NT2/D1 (cell line): ENCODE results near the gene FBXL16.

Source experiments
- DNase-seq: peaks from one replicate; pipeline ENCODE4 v3.0.0-alpha.2; 2011; ENCODE audit warnings: low read depth, low spot score
- H3K27me3 ChIP-seq: 2 replicates; pipeline ENCODE4 v1.6.0; 2011; ENCODE audit warnings: mild to moderate bottlenecking; ENCODE audit not compliant: insufficient read length, insufficient read depth
- H3K36me3 ChIP-seq: 2 replicates; pipeline ENCODE4 v1.6.1; 2011; ENCODE audit warnings: mild to moderate bottlenecking, low read length, mixed read lengths; ENCODE audit not compliant: insufficient read depth, insufficient read length
- H3K4me1 ChIP-seq: 2 replicates; pipeline ENCODE4 v1.5.1; 2011; ENCODE audit not compliant: insufficient read depth, insufficient read length
- H3K4me3 ChIP-seq: 2 replicates; pipeline ENCODE4 v1.5.1; 2011; ENCODE audit warnings: low read depth; ENCODE audit not compliant: insufficient read length
- H3K9ac ChIP-seq: 2 replicates; pipeline ENCODE4 v1.6.0; 2011; ENCODE audit warnings: low read depth; ENCODE audit not compliant: insufficient read length
- H3K9me3 ChIP-seq: 2 replicates; pipeline ENCODE4 v1.5.1; 2011; ENCODE audit warnings: mild to moderate bottlenecking, low read length; ENCODE audit not compliant: insufficient read depth
- SUZ12 ChIP-seq: IDR thresholded peaks from 2 replicates; pipeline ENCODE4 v1.6.1; 2011; ENCODE audit not compliant: insufficient read length, insufficient read depth; ENCODE audit errors: extremely low read depth
- YY1 ChIP-seq: IDR thresholded peaks from 2 replicates; pipeline ENCODE4 v1.6.1; 2011; ENCODE audit not compliant: insufficient read length, insufficient read depth
- ZNF274 ChIP-seq: IDR thresholded peaks from 2 replicates; pipeline ENCODE4 v1.6.1; 2011; ENCODE audit warnings: mild to moderate bottlenecking, low read depth, low read length

The FBXL16 gene

DNA sequence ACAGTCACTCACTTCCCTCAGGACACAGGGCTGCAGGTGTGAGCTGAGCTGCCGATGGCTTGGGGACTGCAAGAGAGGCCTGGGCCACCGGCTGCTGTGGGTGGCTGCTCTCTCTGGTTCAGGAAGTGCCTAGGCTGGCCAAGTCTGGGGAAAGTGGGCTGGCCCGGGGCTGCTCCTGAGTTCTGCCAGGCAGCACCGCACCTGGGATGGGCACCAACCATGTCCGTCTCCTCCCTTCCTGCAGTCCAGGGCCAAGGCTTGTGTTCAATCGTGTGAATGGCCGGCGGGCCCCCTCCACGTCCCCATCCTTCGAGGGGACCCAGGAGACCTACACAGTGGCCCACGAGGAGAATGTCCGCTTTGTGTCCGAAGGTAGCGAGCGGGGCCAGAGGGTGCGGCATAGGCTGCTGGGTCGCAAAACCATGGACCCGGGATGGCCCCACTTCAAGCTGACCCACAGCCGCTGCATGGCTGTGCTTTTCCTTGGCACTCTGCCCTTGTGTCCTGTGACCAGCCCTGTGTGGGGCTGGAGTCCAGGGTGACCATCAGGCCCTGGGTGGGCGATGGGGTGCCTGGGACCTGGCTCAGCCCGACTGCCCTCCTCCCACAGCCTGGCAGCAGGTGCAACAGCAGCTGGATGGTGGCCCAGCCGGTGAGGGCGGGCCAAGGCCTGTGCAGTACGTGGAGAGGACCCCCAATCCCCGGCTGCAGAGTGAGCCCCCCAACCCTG, 58.3 kb downstream of the FBXL16 start:
- no peak overlapping the region for H3K9ac ChIP-seq

GRCh38 chr16:646679-647172, 58.9 kb downstream of the FBXL16 start:
- Histone ChIP-seq H3K27me3 (peaks cover 9% of the 10 kb centered on the region), H3K9ac (no peak overlapping the region), H3K36me3 (peaks cover 29% of the 10 kb centered on the region), H3K4me3 (no peak overlapping the region), H3K4me1 (peaks cover 32% of the 10 kb centered on the region), H3K9me3 (no peaks in the 10 kb centered on the region)
- DNase-seq: no peak
- TF ChIP-seq SUZ12 (no peak), YY1 (no peak), ZNF274 (no peak)

More for the DNA sequence above, 58.3 kb downstream of the FBXL16 start:
- Histone ChIP-seq H3K9me3 (no peaks in the 10 kb centered on the region), H3K36me3 (peaks cover 35% of the 10 kb centered on the region), H3K4me3 (no peak overlapping the region), H3K4me1 (peaks cover 32% of the 10 kb centered on the region), H3K27me3 (peaks cover 9% of the 10 kb centered on the region)
- DNase-seq: no peak
- no peak for TF ChIP-seq YY1
- no peak for TF ChIP-seq SUZ12
- no peak for TF ChIP-seq ZNF274

- Histone ChIP-seq H3K4me3 (no peak overlapping the region), H3K9me3 (no peaks in the 10 kb centered on the region), H3K36me3 (peaks cover 23% of the 10 kb centered on the region), H3K27me3 (peaks cover 9% of the 10 kb centered on the region), H3K4me1 (peaks cover 32% of the 10 kb centered on the region), H3K9ac (peak overlapping the region; percentile 42)
- TF ChIP-seq SUZ12 (no peak), ZNF274 (no peak), YY1 (no peak)
- DNase-seq: no peak
Observed at GRCh38 chr16:645852-646678, 59.5 kb downstream of the FBXL16 start.

- Histone ChIP-seq H3K36me3 (peaks cover 12% of the 10 kb centered on the region), H3K9ac (no peak overlapping the region), H3K4me3 (no peak overlapping the region), H3K9me3 (no peaks in the 10 kb centered on the region), H3K4me1 (peaks cover 26% of the 10 kb centered on the region), H3K27me3 (peaks cover 9% of the 10 kb centered on the region)
- DNase-seq: no peak
- TF ChIP-seq YY1 (no peak), ZNF274 (no peak), SUZ12 (no peak)
Observed at GRCh38 chr16:644556-644955, 61.0 kb downstream of the FBXL16 start.

DNA sequence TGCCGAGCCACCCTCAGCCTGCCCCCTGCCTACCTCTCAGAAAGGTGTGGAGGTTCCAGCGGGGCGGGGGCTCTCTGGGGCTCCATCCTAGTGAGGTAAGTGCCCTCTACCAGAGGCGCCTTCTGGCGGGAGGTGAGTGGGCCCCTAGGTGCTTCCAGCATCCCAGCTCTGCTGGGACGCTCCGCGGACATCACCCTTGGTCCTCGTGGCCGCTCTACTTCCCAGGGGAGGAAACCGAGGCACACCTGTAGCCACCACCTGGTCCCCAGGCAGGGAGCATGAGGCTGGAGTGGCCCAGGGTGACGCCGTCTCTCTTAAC, 62.6 kb downstream of the FBXL16 start:
- peak overlapping the region; percentile 89 for H3K4me3 ChIP-seq

More for the DNA sequence above, 62.6 kb downstream of the FBXL16 start:
- Histone ChIP-seq H3K9ac (peak overlapping the region; percentile 95), H3K4me1 (peaks cover 33% of the 10 kb centered on the region), H3K36me3 (peaks cover 12% of the 10 kb centered on the region), H3K27me3 (peaks cover 9% of the 10 kb centered on the region), H3K9me3 (no peaks in the 10 kb centered on the region)
- DNase-seq: no peak
- TF ChIP-seq YY1: no peak
- TF ChIP-seq SUZ12: no peak
- TF ChIP-seq ZNF274: no peak
